Testis (tissue), 3 donors: ENCODE results near the gene STXBP2. TPM values are rescaled to one million over a fixed set of nuclear protein-coding genes. Genes with fewer than 3 reads are reported as not detected.

Experiments
- DNase-seq: peaks from one replicate; pipeline ENCODE4 v3.0.0-alpha.2; 2019
- H3K27ac ChIP-seq, 2 donors: fragments of 200-600 bp; sonication (generic); one replicate each; pipeline ENCODE4 v1.5.1; 2019
- H3K27me3 ChIP-seq: fragments of 200-600 bp; sonication (generic); one replicate; pipeline ENCODE4 v1.5.1; 2019
- H3K36me3 ChIP-seq: fragments of 200-600 bp; sonication (generic); one replicate; pipeline ENCODE4 v1.5.1; 2017; ENCODE audit warnings: low read depth; ENCODE audit errors: missing control alignments
- H3K4me1 ChIP-seq: fragments of 200-600 bp; sonication (generic); one replicate; pipeline ENCODE4 v1.5.1; 2019
- H3K4me3 ChIP-seq, 2 donors: fragments of 200-600 bp; sonication (generic); one replicate each; pipeline ENCODE4 v1.5.1; 2017 to 2019
- H3K9me3 ChIP-seq: fragments of 200-600 bp; sonication (generic); one replicate; pipeline ENCODE4 v1.5.1; 2017
- POLR2A ChIP-seq: fragments of 450-650 bp; IDR thresholded peaks from one replicate; pipeline ENCODE4 v1.6.1; 2017; ENCODE audit warnings: antibody characterized with exemption, mild to moderate bottlenecking, moderate library complexity
- WGBS, 2 donors: methylation state at CpG; one replicate each; pipeline ENCODE4 v1.1.5; 2018; 5-methylcytosine and 5-hydroxymethylcytosine counted together
- intact Hi-C: fragments of 100-400 bp; cut with DNase I; formaldehyde crosslinking; loops from one replicate; pipeline ENCODE4 v1.15.1; 2023; ENCODE audit warnings: low total_unique reads
- polyA plus RNA-seq: library from polyadenylated mRNA; stranded (reverse); fragments of 350-450 nt; fragmentation: Illumina TruSeq; extraction: RNeasy Lipid Tissue Mini Kit (QIAGEN cat#74804); gene quantifications from one replicate; pipeline ENCODE4 v1.2.3, GENCODE V29; 2014; ENCODE audit warnings: low read depth, low replicate concordance; ENCODE audit not compliant: insufficient read depth
- total RNA-seq, 2 donors: library from RNA; depleted of rRNA; stranded (reverse); fragments of >200 nt; gene quantifications; one replicate each; pipeline ENCODE4 v1.2.3, GENCODE V29; 2016
- TF ChIP-seq, protein P1 (sequence below), 3 experiments: fragments of 450-650 bp in 2 of 3; fragments of 200-600 bp in 1 of 3; sonication (generic) in 1 of 3; IDR thresholded peaks; one replicate each; pipeline ENCODE4 v1.5.1; 2016 to 2019; ENCODE audit warnings: antibody characterized with exemption in 3 of 3, mild to moderate bottlenecking in 2 of 3, moderate library complexity in 1 of 3

Gene STXBP2
- total and polyA plus RNA-seq, 3 donors from 2014 or later: 135 to 156 (median 155) TPM

DNA sequence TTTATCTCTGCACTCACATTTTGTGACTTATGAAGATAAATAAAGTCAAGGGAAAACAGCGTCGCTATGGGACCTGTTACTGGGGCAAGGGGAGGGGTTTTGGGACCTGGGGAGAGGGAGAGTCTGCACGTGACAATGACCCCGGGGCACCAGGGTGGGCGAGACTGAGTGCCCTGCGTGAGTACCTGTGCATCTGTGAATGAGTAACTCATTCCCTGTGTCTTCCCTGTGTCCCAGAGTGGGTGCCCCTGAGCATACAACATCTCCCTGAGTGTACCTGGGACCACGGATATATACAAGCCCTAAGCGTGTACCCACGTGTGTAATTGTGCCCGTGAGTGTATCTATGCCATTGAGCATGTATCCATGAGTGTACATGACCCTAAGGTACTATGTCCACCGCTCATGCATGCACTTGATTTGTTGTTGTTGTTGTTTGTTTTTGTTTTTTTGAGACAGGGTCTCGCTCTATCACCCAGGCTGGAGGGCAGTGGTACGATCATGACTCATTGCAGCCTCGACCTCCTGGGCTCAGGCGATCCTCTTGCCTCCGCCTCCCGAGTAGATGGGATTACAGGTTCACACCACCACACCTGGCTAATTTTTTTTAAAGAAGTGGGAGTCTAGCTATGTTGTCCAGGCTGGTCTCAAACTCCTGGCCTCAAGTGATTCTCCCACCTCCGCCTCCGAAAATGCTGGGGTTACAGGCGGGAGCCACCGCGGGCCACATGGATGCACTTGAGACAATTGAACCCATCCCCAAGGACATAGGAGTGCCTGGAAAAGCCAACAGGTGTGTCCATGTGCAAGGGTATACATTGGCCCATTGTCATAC, 43.1 kb downstream of the STXBP2 start:
- WGBS, 2 donors: 34 to 39% methylated on average over 22 of the region's 22 CpGs
- no peak for TF ChIP-seq POLR2A
- TF ChIP-seq, protein P1, sequence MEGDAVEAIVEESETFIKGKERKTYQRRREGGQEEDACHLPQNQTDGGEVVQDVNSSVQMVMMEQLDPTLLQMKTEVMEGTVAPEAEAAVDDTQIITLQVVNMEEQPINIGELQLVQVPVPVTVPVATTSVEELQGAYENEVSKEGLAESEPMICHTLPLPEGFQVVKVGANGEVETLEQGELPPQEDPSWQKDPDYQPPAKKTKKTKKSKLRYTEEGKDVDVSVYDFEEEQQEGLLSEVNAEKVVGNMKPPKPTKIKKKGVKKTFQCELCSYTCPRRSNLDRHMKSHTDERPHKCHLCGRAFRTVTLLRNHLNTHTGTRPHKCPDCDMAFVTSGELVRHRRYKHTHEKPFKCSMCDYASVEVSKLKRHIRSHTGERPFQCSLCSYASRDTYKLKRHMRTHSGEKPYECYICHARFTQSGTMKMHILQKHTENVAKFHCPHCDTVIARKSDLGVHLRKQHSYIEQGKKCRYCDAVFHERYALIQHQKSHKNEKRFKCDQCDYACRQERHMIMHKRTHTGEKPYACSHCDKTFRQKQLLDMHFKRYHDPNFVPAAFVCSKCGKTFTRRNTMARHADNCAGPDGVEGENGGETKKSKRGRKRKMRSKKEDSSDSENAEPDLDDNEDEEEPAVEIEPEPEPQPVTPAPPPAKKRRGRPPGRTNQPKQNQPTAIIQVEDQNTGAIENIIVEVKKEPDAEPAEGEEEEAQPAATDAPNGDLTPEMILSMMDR (IDR thresholded peaks at IDR 0.05): no peak
- H3K9me3 ChIP-seq: no peaks in the 10 kb centered on the region
- H3K4me1 ChIP-seq: peaks cover 11% of the 10 kb centered on the region
- intact Hi-C loops: loop anchor here (10.0 kb wide), 1 partner anchor 115 kb away; no protein-coding TSS in a partner anchor
- H3K27me3 ChIP-seq: no peaks in the 10 kb centered on the region
- H3K27ac ChIP-seq: no peak overlapping the region
- no peak for DNase-seq
- H3K4me3 ChIP-seq: peak overlapping the region; percentile 98 to 100
- H3K36me3 ChIP-seq: no peaks in the 10 kb centered on the region

DNA sequence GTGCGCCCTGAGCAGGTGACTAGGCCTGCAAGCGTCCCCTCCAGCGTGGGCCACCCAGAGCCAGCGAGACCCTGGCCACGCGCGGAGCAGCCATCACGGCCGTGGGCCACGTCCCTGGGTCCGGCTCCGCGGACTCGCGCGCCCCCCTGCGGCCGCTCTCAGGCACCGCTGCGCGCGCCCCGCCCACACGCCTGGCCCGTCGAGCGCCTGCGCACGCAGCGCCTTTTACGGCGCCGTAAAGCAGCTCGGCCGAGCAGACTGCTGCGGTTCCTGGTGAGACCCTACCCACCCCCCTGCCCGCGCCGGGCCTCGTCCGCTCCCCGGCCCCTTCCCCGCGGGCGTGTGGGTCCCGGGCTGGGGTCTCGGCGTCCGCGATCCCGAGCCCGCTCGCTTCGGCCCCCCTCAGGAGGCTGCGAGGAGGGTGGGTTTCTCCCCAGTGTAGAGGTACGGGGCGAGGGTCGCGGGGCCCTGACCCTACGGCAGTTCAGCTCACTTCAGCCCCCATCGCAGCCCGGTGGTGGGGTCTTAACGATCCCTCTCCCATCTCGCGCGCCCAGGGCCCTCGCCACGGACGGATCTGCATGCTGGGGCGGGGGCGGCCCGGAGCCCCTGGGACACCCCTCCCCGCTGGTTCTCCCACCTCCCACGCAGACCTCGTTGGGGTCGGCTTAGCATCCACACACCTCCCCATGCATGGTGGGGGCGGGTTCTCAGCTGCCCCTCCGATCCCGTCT, 43.9 kb downstream of the STXBP2 start, which contains the start of gene TRAPPC5:
TSS of gene TRAPPC5 (plus strand) at position 228 of the 734 bp plus-strand sequence. CDS start 1,421 bp downstream, outside the sequence.
- Histone ChIP-seq H3K4me1 (peaks cover 11% of the 10 kb centered on the region), H3K36me3 (no peaks in the 10 kb centered on the region), H3K4me3 (peak within 1 kb of the TSS; percentile 98 to 100), H3K27me3 (no peaks in the 10 kb centered on the region), H3K27ac (peak within 1 kb of the TSS; percentile 86 to 88), H3K9me3 (no peaks in the 10 kb centered on the region)
- intact Hi-C loops: no loop called here
- 0% methylated on average over 31 to 58 of the region's 79 CpGs for WGBS, 2 donors
- TF ChIP-seq POLR2A: no peak
- TF ChIP-seq, protein P1 (IDR thresholded peaks at IDR 0.05): peak; percentile 95 to 99 (median 97)
- peak; percentile 90 for DNase-seq

DNA sequence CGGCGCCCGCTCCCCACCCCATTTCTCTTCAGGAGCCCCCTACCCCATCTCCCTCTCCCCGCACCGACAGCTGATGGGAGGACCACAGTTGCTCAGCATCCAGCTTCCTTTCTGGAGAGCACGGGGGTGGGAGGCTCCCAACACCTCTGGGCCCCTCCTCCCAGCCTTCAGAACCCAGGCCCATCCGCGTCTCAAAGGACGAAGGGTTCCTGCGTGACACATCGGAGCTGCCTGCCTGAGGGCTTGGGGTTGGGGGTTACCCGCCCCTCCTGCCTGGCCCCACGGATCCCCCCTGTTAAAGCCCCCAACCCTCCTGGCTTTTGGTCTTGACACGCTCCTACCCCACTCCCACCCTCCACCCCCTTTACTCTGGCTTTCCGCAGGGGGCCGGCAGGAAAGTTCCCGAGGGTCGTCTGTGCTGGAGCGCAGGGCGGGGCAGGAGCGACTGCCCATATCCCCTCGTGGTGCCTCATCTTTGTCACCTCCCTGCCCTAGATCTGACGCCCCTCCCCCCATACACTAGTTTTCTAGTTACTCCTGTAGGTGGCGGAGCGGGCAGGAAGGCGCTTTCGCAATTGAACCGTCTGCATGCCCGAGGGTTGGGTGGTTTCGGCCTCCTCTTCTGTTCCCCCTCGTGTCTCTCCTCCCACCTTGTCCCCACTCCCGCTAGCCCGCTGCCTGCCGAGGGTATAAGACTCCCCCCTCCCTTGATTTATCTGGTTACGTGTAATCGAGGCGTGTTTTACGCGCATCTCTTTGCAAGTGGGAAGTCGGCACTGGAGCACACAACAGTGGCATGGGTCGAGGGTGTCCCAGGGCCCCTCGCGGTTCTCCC, 44.6 kb downstream of the STXBP2 start:
- Histone ChIP-seq H3K27me3 (no peaks in the 10 kb centered on the region), H3K9me3 (no peaks in the 10 kb centered on the region), H3K27ac (peak overlapping the region; percentile 86 to 88), H3K36me3 (no peaks in the 10 kb centered on the region), H3K4me3 (peak overlapping the region; percentile 98 to 100), H3K4me1 (peaks cover 11% of the 10 kb centered on the region)
- intact Hi-C loops: no loop called here
- no peak for TF ChIP-seq POLR2A
- TF ChIP-seq, protein P1 (IDR thresholded peaks at IDR 0.05): peak; percentile 32 to 53 (median 37)
- peak; percentile 86 for DNase-seq
- 3 to 4% methylated on average over 42 to 43 of the region's 43 CpGs for WGBS, 2 donors

DNA sequence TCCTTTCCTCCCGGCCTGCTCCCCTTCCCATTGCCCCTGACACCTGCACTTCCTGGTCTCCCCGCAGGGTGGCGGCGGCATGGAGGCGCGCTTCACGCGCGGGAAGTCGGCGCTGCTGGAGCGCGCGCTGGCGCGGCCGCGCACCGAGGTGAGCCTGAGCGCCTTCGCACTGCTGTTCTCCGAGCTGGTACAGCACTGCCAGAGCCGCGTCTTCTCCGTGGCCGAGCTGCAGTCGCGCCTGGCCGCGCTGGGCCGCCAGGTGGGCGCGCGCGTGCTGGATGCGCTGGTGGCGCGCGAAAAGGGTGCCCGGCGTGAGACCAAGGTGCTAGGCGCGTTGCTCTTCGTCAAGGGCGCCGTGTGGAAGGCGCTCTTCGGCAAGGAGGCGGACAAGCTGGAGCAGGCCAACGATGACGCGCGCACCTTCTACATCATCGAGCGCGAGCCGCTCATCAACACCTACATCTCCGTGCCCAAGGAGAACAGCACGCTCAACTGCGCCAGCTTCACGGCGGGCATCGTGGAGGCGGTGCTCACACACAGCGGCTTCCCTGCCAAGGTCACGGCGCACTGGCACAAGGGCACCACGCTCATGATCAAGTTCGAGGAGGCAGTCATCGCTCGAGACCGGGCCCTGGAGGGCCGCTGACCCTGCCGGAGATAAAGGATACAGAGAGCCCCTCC, 45.4 kb downstream of the STXBP2 start:
- H3K27ac ChIP-seq: no peak overlapping the region
- no peak for DNase-seq
- TF ChIP-seq POLR2A: no peak
- TF ChIP-seq, protein P1 (IDR thresholded peaks at IDR 0.05): peak in 1 of 3 experiments; percentile 29
- no peaks in the 10 kb centered on the region for H3K27me3 ChIP-seq
- peak overlapping the region; percentile 98 to 100 for H3K4me3 ChIP-seq
- H3K36me3 ChIP-seq: no peaks in the 10 kb centered on the region
- no peaks in the 10 kb centered on the region for H3K9me3 ChIP-seq
- WGBS, 2 donors: 56 to 67% methylated on average over 68 to 74 of the region's 74 CpGs
- intact Hi-C loops: no loop called here
- peaks cover 11% of the 10 kb centered on the region for H3K4me1 ChIP-seq
